Retina (tissue), 1 donor: ENCODE data around the gene CACNB4.
"Not testable (repeated sequence)": the region's sequence is repeated elsewhere in the genome, so short reads cannot be mapped to it uniquely, and the experiment has no call there.

ENCODE experiments used
- DNase-seq: peaks from one replicate; pipeline ENCODE4 v3.0.0-alpha.2; 2016

Gene CACNB4

GRCh38 chr2:151808258-151809072, 290.4 kb downstream of the CACNB4 start:
- DNase-seq = no peak

- DNase-seq = no peak
Observed at GRCh38 chr2:151805961-151806360, 292.9 kb downstream of the CACNB4 start.

GRCh38 chr2:151805343-151805742, 293.5 kb downstream of the CACNB4 start:
- no peak for DNase-seq

- no peak for DNase-seq
Observed at GRCh38 chr2:151803811-151804210, 295.0 kb downstream of the CACNB4 start.

- DNase-seq = no peak
Observed at GRCh38 chr2:151802315-151802714, 296.5 kb downstream of the CACNB4 start.

- DNase-seq = no peak
Observed at GRCh38 chr2:151799886-151800292, 299.0 kb downstream of the CACNB4 start.

GRCh38 chr2:151796774-151797173, 302.1 kb downstream of the CACNB4 start:
- DNase-seq = no peak

GRCh38 chr2:151795646-151796240, 303.1 kb downstream of the CACNB4 start:
- no peak for DNase-seq

GRCh38 chr2:151794422-151794821, 304.4 kb downstream of the CACNB4 start:
- not testable (repeated sequence) for DNase-seq

- no peak for DNase-seq
Observed at GRCh38 chr2:151793123-151793522, 305.7 kb downstream of the CACNB4 start.

GRCh38 chr2:151792589-151792988, 306.3 kb downstream of the CACNB4 start:
- no peak for DNase-seq

GRCh38 chr2:151791545-151791944, 307.3 kb downstream of the CACNB4 start:
- DNase-seq = no peak

- no peak for DNase-seq
Observed at GRCh38 chr2:151790689-151791088, 308.2 kb downstream of the CACNB4 start.

GRCh38 chr2:151789055-151789834, 309.6 kb downstream of the CACNB4 start:
- DNase-seq = no peak

- DNase-seq = no peak
Observed at GRCh38 chr2:151786483-151786882, 312.4 kb downstream of the CACNB4 start.

GRCh38 chr2:151786077-151786476, 312.8 kb downstream of the CACNB4 start:
- DNase-seq = no peak

- DNase-seq = no peak
Observed at GRCh38 chr2:151783133-151783520, 315.7 kb downstream of the CACNB4 start.
